Globus pallidus (tissue), 1 donor: Measurements from ENCODE around the gene NCAN.
"Not testable (repeated sequence)": the region's sequence is repeated elsewhere in the genome, so short reads cannot be mapped to it uniquely, and the experiment has no call there.

Experiments used
- DNase-seq: peaks from one replicate; pipeline ENCODE4 v3.0.0-alpha.2; 2015; ENCODE audit warnings: low spot score

Gene NCAN

DNA sequence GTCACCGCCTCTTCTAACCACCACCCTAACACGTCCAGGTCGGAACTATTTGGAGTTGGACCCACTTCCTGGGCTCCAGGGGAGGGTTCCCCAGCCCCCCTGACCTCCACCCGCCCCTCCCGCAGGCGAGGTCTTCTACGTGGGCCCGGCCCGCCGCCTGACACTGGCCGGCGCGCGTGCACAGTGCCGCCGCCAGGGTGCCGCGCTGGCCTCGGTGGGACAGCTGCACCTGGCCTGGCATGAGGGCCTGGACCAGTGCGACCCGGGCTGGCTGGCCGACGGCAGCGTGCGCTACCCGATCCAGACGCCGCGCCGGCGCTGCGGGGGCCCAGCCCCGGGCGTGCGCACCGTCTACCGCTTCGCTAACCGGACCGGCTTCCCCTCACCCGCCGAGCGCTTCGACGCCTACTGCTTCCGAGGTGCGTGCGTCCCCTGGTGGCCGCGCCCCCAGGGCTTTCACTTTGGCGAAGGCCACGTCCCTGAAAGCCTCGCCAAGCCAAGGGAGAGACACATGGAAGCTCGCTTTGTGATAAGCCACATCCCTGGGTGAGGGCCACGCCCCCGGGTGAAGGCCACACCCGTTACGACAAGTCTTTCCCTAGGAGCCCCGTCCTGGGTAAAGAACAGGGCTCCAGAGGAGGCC is 13.2 kb downstream of the NCAN start:
- no peak for DNase-seq

DNA sequence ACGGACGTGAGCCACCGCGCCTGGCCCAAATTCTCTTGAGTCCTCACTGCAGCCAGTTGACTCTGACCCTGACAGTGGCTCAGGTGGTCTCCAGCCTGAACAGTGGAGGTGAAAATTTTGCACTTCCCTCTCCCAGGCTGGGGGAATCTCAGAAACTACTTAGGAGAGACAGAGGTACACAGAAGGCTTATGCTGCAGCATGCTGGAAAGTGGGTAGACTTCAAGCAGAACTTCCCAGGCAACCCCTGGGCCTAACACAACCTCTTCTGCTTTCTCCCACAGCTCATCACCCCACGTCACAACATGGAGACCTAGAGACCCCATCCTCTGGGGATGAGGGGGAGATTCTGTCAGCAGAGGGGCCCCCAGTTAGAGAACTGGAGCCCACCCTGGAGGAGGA is 14.4 kb downstream of the NCAN start:
- no peak for DNase-seq

GRCh38 chr19:19226663-19227062 is 14.9 kb downstream of the NCAN start:
- DNase-seq, result no peak

- no peak for DNase-seq
These were observed 15.5 kb downstream of the NCAN start for GRCh38 chr19:19227217-19227616.

DNA sequence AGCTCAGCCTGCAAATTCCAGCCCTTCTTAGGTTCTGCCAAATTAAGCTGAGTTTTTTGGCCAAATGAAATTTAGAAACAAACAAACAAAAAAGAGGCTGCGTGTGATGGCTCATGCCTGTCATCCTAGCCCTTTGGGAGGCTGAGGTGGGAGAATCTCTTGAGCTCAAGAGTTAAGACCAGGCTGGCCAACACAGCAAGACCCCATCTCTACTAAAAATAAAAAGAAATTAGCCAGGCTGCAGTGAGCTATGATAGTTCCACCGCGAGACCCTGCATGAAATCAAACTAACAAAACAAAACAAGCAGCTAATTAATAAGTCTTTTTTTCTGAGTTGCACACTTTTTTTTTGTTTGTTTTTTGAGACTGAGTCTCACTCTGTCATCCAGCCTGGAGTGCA is 17.9 kb downstream of the NCAN start:
- no peak for DNase-seq

GRCh38 chr19:19230999-19231398 is 19.2 kb downstream of the NCAN start:
- DNase-seq, result no peak

DNA sequence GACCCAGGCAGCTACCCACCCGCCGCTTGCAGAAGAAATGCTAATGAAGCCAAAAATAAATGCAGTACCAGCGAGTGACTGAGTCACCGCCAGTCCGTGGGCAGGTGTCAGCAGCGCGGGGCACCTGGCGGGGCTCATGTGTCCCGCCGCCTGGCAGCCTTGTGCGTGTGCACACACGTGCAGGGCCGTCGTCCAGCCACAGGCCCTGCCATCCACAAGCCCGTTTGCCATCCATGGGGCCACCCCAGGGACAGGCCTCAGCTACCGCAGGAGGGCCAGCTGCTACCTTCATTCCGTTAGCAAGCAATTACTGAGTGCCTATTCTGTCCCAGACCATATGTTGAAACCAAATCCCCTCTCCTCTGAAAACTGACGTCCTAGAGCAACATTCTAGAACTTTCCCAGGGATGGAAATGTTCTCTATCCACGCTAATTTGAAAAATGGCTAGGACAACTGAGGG is 20.5 kb downstream of the NCAN start:
- no peak for DNase-seq

- DNase-seq, result no peak
These were observed 22.6 kb downstream of the NCAN start for GRCh38 chr19:19234220-19234816.

GRCh38 chr19:19236173-19236572 is 24.4 kb downstream of the NCAN start:
- no peak for DNase-seq

DNA sequence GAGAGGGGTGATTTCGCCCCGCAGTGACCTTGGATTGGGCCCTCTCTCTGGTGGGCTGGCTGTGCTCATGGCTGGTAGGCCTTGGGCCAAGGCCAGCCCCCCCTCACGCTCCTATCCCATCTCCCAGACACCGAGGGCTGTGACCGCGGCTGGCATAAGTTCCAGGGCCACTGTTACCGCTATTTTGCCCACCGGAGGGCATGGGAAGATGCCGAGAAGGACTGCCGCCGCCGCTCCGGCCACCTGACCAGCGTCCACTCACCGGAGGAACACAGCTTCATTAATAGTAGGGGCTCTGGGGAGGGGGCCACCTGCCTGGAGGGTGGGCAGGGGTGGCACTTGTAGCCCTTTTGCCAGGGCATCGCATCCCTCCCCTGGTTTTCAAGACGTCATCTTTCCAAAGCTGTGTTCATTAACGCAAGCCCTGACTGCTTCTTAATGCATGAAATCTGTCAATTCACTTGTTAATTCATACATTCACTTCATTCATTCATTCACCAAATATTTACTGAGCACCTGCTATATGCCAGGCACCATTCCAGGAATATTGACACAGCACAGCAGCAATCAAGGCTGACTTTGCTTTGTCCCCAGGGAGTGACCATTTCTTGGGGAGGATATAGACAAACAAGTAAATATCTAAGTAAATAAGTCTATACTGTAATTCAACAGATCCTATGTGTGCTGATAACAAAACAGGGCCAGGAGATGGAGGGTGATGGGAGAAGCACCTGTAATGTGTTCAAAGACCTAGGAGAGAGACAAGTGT is 26.6 kb downstream of the NCAN start:
- DNase-seq, result no peak

DNA sequence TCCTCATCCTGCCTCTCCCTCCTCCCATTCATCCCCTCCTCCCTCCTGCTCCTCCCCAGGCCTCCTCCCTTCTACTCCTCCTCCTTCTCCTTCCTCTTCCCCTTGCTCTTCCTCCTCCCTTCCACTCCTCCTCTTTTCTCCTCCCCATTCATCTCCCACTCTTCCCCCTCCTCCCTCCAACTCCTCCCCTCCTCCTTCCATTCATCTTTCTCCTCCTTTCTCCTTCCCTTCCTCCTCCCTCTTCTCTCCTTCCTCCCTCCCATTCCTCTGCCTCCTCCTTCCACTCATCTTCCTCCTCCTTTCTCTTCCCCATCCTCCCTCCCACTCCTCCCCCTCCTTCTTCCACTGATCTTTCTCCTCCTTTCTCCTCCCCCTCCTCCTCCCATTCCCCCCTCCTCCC is 27.9 kb downstream of the NCAN start:
- DNase-seq, result no peak

GRCh38 chr19:19240476-19240875 is 28.7 kb downstream of the NCAN start:
- no peak for DNase-seq

GRCh38 chr19:19250196-19250801 is 38.5 kb downstream of the NCAN start:
- DNase-seq, result no peak

DNA sequence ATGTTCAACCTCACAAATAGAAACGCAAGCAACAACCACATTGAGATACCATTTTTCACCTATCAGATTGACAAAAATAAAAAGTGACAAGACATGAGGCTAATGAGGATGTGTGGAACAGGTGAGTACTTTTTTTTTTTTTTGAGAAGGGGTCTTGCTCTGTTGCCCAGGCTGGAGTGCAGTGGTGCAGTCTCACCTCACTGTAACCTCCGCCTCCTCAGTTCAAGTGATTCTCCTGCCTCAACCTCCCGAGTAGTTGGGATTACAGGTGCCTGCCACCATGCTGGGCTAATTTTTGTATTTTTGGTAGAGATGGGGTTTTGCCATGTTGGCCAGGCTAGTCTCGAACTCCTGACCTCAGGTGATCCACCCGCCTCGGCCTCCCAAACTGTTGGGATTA is 41.7 kb downstream of the NCAN start:
- not testable (repeated sequence) for DNase-seq

DNA sequence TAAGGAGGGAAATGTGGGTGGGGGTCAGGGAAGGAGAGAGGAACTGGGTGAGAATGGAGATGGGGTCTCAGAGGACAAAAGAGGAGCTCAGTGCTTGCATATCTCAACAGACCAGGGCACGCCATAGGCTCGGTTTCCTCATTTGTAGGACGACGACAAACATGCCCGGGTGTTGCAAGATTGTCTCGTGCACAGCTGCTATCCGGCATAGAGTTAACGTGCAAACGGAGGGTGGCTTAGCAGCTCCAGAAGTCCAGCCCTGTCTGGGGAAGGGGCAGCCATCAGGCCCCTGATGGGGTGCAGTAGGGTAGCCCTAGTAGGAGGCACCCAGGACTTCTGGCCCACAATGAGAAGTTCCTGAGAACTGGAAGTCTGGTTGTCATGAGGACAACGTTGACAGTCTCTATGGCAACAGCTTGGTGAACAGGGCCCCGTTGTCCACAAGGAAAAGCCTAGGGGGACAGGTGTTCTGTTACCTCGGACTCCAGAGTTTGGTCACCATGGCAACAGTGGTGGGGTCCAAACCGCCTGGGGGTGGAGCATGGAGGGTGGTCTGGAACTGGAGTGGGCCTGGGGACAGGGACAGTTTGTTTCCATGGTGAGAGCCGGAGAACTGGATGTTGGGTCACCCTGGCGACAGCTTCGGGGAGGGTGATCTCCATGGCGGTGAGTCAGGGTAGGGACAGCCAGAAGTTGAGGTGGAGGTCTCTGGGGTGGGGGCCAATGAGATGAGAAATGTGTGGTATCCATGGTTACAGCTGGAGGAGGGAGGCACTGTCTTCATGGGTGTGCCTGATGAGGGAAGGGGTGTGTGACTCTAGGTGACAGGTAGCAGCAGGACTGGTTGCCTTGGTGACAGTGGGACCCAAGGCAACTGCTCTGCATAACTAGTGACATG is 44.6 kb downstream of the NCAN start:
- no peak for DNase-seq

GRCh38 chr19:19257137-19257536 is 45.4 kb downstream of the NCAN start:
- no peak for DNase-seq

GRCh38 chr19:19257836-19258588 is 46.3 kb downstream of the NCAN start:
- no peak for DNase-seq

GRCh38 chr19:19258589-19259338 is 47.0 kb downstream of the NCAN start:
- no peak for DNase-seq

GRCh38 chr19:19259741-19260140 is 48.0 kb downstream of the NCAN start:
- no peak for DNase-seq
